ENCODE results near the gene TRIM46.

DNA sequence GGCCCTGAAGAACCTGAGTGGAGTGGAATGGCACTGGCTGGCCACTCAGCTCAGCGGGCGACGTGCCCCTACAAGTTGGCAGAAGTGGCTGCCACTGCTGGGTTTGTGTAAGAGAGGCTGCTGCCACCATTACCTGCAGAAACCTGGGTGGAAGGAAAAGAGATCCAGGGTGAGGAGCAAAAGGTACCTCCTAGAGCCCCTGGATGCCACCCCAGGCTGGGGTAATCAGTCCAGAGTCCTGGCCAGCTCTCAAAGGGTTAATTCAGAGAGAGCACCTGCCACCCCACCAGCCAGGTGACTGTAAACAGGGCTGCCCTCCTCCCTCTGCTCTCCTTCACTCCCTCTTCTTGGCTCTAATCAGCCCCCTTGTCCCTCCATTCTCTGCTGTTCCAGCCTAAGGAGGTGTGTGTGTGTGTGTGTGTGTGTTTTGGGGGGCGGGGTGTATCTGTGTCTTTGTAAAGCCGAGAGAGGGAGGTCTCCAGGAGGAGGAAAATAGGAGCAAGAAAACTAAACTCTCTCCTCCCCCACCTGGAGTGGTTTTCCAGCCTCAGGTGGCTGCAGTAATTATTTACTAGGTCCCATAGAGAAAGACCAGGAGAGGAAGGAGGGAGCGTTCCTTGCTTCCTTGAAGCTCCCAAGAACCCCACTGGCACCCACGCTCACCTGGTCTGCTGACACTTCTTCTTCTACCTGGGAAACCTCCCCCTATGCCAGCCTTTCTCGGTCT, 12.6 kb downstream of the TRIM46 start:
- TF ChIP-seq, protein P1, sequence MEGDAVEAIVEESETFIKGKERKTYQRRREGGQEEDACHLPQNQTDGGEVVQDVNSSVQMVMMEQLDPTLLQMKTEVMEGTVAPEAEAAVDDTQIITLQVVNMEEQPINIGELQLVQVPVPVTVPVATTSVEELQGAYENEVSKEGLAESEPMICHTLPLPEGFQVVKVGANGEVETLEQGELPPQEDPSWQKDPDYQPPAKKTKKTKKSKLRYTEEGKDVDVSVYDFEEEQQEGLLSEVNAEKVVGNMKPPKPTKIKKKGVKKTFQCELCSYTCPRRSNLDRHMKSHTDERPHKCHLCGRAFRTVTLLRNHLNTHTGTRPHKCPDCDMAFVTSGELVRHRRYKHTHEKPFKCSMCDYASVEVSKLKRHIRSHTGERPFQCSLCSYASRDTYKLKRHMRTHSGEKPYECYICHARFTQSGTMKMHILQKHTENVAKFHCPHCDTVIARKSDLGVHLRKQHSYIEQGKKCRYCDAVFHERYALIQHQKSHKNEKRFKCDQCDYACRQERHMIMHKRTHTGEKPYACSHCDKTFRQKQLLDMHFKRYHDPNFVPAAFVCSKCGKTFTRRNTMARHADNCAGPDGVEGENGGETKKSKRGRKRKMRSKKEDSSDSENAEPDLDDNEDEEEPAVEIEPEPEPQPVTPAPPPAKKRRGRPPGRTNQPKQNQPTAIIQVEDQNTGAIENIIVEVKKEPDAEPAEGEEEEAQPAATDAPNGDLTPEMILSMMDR (conservative IDR thresholded peaks at IDR 0.05; ENCODE audit: low read depth, low read length): no peak
- TF ChIP-seq EZH2phosphoT487 (IDR thresholded peaks at IDR 0.05; ENCODE audit: borderline replicate concordance, low read length) (no peak), EZH2 (IDR thresholded peaks at IDR 0.05; ENCODE audit: low read length, unreplicated experiment) (no peak)

All from PC-3 (cell line).